GM12873 (cell line): Measurements from ENCODE around the gene KCNG3.

Experiments used
- CTCF ChIP-seq: IDR thresholded peaks from 2 replicates; pipeline ENCODE4 v1.5.1; 2012; ENCODE audit warnings: low read depth, mild to moderate bottlenecking, moderate library complexity, low read length, control low read depth; ENCODE audit not compliant: insufficient read depth; ENCODE audit errors: missing control alignments

Gene KCNG3

GRCh38 chr2:42456126-42456839, 37.5 kb downstream of the KCNG3 start:
- TF ChIP-seq CTCF = no peak

- TF ChIP-seq CTCF = no peak
Measured at GRCh38 chr2:42452545-42452944, 41.2 kb downstream of the KCNG3 start.

- TF ChIP-seq CTCF = no peak
Measured at GRCh38 chr2:42450136-42450535, 43.6 kb downstream of the KCNG3 start.

GRCh38 chr2:42449163-42450087, 44.4 kb downstream of the KCNG3 start:
- TF ChIP-seq CTCF = no peak

GRCh38 chr2:42448163-42448562, 45.6 kb downstream of the KCNG3 start:
- no peak for TF ChIP-seq CTCF

GRCh38 chr2:42446503-42447271, 47.1 kb downstream of the KCNG3 start:
- TF ChIP-seq CTCF = no peak
